ENCODE results near the gene LRTM2.

DNA sequence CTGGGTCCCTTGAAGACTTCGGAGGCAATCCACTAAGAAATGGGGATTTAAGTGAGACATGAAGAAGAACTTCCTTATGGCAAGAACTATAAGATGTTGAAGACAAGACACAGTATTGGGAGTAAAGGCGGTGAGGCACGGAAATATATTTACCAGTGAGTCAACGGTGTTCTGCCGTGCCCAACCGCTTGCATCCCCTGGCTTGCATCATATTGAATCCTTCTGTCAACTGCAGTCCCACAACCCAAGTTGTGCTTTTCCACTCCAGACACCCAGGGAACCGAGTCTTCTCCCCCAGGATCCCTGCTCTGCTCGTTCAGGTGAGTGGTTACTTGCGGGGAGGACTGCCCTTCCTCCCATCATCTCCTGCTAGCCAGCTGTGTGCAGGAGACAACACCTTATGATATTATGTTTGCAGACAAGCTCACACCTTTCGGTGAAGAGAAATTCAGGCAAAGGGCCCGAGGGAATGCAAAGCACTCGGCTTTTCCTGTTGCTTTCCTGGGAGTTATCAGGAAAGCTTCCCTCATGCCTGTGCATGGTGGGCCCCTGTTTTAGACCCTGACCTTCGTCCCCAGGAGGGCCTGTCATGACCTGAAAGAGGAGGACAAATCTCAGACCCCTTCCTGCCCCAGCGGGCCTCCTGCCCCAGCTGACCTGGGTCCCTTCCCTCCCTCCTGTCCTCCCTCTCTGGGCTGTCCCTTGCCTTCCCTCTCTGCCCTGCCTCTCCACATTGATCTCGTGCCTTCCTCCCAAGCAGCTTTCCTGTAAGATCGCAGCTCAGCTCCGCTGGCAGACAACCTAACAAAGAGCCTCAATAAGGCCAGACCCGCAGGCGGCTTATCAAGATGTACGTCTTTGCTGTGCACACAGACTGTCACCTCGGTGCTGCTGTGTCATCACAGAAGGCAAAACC lies 4.3 kb upstream of the LRTM2 start:
- TF ChIP-seq POLR2A (IDR thresholded peaks at IDR 0.05; ENCODE audit: low read depth, low read length) (no peak), POLR2AphosphoS5 (IDR thresholded peaks at IDR 0.05; ENCODE audit: low read depth, low read length) (no peak)
